Kasumi-1 (cell line): ENCODE data around the gene BBOF1.
"Not testable (repeated sequence)": the region's sequence is repeated elsewhere in the genome, so short reads cannot be mapped to it uniquely, and the experiment has no call there.

Source experiments
- DNase-seq, 2 experiments: peaks; one replicate each; lab custom pipeline; 2025; lab: John Stamatoyannopoulos, UW

Gene BBOF1, protein sequence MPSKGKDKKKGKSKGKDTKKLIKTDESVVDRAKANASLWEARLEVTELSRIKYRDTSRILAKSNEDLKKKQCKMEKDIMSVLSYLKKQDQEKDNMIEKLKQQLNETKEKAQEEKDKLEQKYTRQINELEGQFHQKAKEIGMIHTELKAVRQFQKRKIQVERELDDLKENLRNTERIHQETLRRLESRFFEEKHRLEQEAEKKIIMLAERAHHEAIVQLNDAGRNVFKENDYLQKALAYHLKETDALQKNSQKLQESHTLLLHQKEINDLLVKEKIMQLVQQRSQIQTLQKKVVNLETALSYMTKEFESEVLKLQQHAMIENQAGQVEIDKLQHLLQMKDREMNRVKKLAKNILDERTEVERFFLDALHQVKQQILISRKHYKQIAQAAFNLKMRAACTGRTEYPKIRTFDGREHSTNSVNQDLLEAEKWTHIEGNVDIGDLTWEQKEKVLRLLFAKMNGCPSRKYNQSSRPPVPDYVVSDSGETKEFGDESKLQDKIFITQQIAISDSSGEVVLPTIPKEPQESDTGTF

DNA sequence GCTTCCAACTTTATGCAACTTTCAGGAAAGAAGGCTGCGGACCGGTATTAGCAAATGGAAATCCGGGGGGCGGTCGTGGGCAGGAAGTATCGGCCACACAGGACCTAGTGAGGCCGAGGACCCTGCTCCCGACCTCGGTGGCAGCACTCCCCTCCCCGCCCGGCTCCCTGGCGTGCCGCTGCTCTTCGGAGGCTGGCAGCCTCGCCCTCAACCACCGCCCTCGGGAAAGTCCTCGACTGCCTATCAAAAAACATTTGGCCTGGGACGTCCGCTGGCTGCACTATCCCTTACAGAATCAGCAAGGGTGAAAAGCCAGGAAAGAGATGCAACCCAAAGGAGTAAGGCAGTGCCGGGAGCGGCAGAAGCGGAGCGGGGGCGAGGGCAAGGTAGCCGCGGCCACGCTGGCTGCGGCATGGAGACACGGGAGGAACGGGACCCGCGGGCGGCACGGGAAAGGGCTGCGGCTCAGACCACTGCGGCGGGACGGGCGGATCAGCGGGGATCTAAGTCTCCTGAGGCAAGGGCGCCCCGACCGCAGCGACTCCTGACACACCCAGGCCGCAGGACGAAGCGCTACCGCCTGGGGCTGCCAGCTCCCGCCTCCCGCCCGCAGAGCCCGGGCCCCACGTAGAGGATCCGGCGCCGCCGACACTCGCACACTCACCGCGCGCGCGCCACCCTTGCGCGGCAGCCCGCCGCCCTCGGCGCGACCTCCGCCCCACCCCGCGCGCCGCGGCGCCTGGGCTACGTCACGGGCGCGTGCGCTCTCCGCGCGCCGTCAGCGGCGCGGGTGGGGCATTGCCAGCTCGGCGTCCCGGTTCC, at the start of gene BBOF1, which contains the start of gene ENTPD5:
Gene BBOF1, plus strand, starts transcription at position 764 of the 822 bp plus-strand sequence. CDS start 130 bp downstream, outside the sequence.
Gene ENTPD5, minus strand, starts transcription at position 703 of the 822 bp plus-strand sequence. CDS start 31,186 bp downstream, outside the sequence.
- peak; percentile 71 to 76 for DNase-seq

DNA sequence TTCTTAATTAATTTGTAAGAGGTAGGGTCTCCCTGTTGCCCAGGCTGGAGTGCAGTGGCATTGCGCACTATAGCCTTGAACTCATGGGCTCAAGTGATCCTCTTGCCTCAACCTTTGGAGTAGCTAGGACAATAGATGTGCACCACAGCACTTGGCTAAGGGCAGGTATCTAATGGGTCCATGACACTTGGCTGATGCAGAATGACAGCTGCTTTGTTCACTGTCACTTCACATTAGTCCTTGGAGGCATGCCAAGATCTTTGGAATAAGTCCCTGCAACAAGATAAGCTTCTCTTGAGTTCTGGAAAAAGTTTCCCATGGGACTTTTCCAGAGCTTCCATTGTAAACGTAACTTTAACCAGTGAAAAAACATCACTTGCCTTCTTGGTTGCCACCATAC, 45.7 kb upstream of the BBOF1 start:
- no peak for DNase-seq

DNA sequence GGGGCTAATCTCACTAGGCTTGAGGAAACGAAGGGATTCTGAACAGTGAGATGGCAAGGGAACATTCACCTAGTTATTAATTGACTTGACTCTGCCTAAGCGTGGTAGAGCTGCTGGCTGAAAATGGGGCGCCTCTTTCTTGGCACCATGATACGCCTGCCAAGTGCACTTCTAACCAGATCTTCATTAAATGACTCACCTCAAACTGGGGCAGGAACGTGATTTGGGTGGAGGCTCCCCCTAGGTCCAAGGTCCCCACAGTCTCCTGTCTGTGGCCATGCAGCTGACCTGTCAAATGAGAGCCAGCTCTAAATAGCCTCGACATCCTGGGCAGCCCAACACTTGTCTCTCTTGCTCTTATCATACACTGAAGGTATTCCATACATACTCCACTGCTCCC, 43.0 kb upstream of the BBOF1 start:
- no peak for DNase-seq

DNA sequence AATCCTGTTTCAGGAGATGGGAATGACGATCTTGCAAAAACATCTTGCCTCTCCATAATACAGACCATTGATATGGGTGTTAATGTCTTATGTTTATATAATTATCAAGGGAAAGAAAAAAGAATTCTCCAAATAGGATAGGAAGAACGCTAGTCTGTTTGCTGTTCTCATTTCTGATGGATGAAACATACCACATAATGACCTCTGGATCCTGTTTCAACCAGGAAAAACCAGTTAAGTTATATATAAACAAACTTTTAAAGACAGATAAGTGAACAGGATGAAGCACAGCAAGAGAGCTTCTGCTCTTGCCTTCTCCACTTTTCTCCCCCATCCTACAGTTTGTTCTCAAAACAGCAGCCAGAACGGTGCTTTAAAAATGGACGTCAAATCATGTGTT, 41.3 kb upstream of the BBOF1 start:
- DNase-seq = no peak

DNA sequence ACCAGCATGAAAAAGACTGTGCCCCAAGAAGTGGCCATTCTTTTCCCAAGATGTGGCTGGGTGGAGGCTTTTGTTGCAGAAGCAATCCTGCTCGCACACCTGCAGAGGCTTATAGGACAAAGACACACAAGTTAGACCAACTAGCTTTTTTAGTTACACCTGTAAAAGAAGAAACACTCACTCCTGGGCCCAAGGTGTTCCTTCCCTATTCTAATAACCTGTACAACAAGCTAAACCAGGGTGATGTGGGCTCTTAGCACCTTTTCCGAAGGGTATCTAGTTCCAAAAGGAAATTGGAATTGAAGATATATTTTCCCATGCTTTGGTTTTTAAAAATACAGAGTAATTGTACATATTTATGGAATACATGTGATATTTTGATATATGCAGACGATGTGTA, 31.1 kb upstream of the BBOF1 start:
- DNase-seq = no peak

DNA sequence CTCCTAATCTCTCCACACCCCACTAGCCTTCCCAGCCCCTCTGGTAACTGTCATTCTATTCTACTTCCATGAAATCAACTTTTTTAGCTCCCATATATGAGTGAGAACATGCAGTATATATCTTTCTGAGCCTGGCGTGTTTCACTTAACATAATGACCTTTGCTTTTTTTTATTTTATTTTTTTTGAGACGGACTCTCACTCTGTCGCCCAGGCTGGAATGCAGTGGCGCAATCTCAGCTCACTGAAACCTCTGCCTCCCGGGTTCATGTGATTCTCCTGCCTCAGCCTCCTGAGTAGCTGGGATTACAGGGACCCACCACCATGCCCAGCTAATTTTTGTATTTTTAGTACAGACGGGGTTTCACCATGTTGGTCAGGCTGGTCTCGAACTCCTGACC, 30.5 kb upstream of the BBOF1 start:
- DNase-seq = not testable (repeated sequence)

DNA sequence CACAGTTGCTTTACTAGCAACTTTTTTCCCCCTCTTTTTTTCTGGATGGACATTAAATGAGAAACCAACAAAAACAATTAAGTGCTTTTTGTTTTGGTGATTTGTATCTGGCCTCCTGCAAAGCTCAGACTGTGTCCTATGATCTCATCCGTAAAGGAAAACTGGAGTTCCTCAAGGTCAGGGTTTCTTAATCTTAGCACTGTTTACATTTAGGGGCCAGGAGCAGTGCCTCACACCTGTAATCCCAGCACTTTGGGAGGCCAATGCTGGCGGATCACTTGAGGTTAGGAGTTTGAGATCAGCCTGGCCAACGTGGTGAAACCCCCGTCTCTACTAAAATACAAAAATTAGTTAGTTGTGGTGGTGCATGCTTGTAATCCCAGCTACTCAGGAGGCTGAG, 28.1 kb upstream of the BBOF1 start:
- no peak for DNase-seq

DNA sequence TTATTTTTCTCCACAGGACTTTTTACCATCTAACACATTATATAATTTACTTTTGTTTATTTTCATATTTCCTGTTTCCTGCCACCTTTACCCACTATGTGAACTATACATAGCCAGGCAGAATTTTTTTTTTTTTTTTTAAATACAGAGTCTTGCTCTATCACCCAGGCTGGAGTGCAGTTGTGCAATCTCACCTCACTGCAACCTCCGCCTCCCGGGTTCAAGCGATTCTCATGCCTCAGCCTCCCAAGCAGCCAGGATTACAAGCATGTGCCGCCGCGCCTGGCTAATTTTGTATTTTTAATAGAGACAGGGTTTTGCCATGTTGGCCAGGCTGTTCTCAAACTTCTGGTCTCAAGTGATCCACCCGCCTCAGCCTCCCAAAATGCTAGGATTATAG, 24.2 kb upstream of the BBOF1 start:
- DNase-seq = not testable (repeated sequence)

DNA sequence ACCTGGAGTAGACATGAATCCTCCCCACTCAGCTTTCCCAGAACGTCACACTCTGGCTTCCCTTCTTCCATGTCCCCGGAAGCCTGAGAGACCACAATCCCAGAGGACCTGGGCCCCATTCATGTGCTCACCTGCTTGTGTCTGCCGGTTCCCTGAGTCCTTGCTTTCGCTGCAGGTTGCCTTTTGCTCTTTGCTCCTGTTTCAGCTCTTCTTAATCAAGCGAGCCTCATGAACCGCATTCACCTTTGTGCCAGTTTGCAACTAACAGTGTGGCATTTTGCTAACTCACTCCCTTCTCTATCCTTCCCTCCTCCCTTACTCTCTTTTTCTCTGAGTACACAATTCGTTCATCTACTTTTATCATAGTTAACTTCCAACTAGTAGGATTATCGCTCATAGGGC, 23.2 kb upstream of the BBOF1 start:
- DNase-seq = no peak

DNA sequence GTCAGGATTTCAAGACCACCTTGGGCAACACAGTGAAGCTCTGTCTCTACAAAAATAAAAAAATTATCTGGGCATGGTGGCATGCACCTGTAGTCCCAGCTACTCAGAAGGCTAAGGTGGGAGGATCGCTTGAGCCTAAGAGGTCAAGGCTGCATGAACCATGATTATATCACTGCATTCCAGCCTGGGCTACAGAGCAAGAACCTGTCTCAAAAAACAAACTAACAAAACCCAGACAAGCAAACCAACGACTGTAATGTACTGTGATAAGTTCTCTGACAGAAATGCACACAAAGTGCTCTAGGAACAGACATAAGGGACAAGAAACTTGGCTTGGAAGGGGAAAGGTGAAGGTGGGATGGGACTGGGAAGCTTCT, 22.4 kb upstream of the BBOF1 start:
- no peak for DNase-seq

DNA sequence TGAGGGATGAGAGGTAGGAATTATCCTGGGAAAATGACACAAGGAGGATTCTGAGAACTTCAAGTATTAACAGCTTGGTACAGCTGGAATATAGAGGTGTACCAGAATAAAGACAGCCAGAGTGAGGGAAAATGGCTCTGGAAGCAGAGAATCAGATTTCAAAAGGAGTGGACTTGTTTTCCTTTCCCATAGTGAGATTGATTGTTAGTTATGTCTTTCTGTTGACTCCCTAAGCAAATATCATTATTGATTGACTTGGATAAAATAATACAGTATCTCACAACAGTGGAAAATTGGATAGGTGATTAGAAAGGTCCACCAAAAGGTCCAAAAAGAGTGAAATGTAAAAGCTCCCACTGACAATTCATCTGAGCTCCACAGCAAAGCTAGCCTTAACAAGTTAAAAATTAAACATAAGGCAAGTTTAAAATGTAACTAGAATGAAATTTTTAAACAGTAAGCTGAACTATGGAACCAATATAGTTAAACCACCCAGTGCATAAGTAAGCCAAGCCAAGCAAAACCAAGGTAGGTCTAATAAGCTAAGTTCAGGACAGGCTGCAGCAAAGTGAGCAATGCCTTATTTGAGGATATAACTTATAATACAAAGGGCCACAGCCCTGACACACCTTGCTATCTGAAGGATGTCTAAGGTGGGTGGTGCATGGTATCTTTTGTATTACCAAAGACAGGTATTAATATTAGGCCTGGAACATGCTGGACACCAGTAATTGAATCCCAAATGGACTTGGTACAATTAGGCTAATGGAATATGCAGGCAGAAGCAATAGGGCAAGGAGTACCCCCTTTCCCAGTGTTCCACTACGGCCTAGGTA, 21.8 kb upstream of the BBOF1 start:
- DNase-seq = no peak

DNA sequence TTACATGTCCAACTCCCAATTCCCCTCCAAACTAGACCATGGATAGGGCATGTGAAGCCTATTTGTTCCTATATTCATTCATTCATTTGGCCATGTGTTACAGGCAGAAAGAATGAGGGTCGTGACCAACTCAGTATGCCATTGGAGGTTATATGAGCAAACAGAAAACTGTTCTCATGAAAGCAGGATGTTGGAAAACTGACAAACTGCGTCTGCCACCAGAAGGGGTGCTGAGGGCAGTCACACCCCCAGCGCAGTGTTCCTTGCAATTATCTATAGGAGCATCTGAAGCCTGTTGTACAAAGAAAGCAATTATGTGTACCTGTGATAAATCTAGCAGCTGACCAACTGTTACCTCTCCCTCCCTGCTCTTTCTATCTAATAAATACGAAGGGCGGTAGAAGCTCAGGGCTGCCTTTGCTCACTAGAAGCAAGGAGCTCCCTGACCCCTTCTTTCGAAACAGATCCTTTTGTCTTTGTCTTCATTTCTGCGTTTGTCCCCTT, 21.2 kb upstream of the BBOF1 start:
- no peak for DNase-seq

DNA sequence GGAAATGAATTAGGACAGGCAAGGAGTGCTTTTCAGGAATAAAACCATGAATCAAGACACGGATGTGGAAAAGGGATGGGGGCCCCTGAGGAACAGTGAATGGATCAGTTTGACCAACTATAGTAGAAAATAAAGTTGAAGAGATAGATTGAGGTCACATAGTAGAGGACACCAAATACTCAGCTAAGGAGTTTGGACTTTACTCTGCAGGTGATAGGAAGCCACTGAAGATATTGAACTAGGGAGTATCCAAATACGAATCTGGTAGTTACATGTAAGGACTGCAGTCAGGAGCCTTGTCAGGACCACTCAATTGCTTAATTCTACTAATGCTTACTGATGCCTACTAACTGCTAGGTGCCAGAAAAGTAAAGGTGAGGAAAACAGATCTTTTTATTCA, 20.4 kb upstream of the BBOF1 start:
- DNase-seq = no peak

DNA sequence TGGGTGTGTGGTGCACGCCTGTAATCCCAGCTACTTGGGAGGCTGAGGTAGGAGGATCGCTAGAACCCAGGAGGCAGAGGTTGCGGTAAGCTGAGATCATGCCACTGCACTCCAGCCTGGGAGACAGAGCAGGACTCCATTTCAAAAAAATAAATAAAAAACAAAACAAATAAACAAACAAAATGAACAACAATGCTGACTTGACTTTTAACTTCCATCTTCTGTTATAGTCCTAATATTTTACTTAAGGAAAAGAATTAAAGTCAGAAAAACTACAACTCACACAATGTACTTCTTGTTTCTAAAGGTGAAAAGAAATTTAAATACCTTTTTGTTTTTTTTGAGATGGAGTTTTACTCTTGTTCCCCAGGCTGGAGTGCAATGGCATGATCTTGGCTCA, 13.5 kb upstream of the BBOF1 start:
- DNase-seq = not testable (repeated sequence)

DNA sequence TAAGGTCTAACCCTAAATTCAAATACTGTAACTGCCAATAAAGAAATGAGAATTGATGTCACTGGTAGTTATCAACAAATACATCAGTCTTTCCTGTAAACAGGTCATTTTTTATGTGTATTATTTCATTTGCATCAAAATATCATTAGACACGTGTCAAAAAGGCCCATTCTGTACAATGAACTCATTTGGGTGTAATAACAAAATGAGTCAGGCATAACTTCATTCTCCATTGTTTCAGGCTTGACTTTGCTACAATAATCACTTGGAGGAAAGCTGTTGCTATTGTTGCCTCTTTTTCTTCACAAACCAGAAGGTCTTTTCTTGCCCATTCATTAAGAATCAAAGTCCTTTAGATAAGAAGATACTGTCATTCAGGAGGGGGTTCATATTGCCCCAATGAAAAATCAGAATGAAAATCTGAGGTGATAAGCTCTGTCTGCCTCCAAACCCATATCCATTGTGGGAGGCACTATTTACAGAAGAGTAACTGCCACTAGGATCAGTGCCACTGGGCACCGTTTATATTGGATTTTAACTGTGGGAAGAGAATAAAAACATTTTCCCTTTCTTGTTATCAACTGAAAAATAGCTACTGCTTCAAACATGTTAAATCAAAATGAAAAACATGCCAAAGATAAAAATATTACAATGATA, 10.2 kb upstream of the BBOF1 start:
- no peak for DNase-seq

DNA sequence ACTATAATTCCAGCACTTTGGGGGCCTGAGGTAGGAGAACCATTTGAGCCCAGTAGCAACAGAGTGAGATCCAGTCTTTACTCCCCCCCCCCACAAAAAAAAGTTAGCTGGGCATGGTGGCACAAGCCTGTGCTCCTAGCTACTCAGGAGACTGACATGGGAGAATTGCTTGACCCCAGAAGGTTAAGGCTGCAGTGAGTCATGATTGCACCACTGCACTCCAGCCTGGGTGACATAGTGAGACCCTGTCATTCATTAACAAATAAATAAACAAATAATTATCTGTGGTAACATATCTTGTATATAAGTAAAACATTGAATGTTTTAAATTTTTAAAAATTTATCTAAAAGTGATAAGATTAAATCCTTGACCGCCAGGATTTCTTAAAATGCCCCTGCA, 4.8 kb upstream of the BBOF1 start:
- DNase-seq = no peak

DNA sequence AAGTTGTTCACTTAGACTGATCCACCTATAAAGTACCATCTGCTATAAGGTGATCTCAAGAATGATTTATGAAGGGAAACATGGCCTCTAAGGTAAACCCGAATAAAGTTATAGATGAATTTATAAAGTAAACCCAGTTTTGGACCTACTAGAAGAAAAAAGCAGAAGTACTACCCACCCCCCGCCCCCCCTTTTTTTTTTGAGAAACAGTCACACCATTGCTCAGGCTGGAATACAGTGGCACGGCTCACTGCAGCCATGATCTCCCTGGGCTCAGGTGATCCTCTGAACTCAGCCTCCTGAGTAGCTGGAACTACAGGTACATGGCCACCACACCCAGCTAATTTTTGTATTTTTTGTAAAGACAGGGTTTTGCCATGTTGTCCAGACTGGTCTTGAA, 4.0 kb upstream of the BBOF1 start:
- DNase-seq = no peak

DNA sequence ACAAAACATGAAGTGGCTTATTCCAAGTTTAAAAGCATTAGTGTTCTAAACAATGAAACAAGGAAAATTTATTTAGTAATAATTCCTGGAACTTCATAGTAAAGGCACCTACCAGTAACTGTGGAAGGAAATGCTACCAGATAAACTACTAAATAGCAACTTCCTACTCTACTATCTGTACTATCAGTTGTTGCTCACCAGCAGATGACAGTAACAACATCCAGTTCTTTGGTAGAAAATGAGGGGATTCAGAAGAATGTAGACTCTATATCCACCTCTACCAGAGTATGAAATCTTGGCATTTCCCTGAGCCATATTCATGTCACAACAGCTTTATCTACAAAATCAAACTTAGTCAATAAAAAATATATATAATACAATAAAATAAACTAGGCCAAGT, 3.2 kb upstream of the BBOF1 start:
- no peak for DNase-seq

DNA sequence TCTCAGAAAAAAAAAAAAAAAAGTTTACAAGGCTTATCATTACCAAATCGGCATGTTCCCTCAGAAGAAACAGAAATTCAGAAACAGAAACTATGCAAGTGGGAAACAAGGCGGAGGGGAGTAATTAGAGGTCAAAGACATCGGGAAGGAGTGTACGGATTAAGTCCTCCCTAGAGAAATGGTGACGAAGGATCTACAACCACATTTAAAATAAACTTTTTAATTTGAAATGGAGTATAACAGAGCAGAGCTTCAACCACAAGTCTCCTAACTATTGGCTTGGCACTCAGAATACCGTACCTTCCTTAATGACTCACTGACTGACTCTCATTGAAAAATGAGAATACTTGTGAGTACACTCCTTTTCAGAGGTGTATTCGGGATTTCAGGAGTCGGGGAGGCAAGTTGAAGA, 969 bp upstream of the BBOF1 start:
- peak; percentile 51 to 60 for DNase-seq

DNA sequence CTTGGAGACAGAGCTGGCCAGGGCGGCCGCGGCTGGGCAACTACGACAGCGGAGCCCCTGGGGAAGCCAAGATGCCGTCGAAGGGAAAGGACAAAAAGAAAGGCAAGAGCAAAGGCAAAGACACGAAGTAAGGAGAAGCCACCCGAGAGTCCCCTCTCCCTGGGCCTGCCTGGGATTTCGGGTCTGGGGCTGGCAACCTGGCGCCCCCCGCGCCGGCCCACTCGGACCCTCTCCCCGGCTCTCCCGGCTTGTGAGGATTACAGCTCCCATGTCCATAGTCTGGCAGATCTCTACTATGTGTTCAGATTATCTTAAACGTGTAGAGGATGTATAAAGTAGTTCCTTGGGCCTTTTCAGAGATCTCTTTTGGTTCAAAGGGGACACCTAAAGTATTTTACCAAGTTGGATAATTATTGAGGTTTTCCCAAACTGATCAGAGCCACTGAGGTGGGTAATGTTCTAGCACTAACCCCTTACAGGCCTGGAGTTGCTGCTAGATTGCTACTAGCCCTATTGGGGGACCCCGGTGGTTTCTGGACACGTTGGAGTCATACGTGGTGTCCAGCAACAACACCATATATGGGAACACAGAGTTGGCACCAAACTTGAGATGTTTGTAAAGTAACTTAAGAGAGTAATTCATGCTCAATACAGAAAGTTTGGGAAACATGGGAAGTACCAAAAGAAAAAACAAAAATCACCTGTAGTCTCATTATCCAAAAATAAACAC, 424 bp downstream of the BBOF1 start:
- DNase-seq = no peak

DNA sequence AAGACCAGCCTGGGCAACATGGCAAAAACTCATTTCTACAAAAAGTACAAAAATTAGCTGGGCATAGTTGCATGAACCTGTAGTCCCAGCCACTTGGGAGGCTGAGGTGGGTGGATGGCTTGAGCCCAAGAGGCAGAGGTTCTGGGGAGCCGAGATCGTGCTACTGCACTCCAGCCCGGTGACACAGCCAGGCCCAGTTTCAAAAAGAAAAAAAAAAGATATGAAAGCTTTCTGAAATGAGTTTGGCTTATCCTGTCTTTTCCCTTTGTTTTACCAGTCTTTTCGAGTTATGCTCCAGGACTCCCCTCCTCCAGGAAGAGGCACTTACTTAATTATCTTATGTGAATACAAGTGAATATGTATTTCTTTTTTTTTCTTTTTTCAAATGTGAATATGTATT, 3.2 kb downstream of the BBOF1 start:
- DNase-seq = no peak
